ENCODE results near the gene YBX1. TPM values are rescaled to one million over a fixed set of nuclear protein-coding genes. Genes with fewer than 3 reads are reported as not detected.

YBX1 gene
- total and polyA plus RNA-seq, 2 of the 13 experiments (the other 11 are each of a cell fraction or from before 2014, with no cell fraction given): 339 to 628 TPM

DNA sequence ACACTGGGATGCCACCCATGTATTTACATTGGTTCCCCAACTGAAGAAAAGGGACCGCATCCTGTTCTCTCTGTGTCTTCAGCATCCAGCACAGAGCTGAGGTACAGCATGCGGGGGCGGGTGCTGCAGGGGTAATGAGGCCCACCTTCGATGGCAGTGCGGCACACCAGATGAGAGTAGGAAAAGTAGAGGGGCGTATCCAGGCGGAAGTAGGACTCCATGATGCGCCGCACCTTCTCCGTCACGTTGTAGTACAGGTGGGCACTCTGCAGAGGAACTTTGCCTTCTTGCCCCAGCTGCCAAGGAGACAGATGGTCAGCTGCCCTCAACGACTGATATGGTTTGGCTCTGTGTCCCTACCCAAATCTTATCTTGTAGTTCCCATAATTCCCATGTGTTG lies 67.8 kb downstream of the YBX1 start:
- FAIRE-seq (no peak), ATAC-seq (no peak), DNase-seq (ENCODE audit: low spot score) (no peak)
- ChIA-PET POLR2A (no interaction called here), CTCF (ENCODE audit: low intra/inter-chr PET ratio, low total read pairs) (no interaction called here)
- no TSS peak for BruUV-seq (replicated peaks)
- Histone ChIP-seq H3K27me3 (ENCODE audit: control insufficient read depth in 1 of 2, insufficient read depth in 2 of 2, low read length in 2 of 2) (no peaks in the 10 kb centered on the region), H3K27ac (ENCODE audit: extremely low read length, insufficient read depth, low read length) (no peak overlapping the region), H3K9ac (ENCODE audit: insufficient read depth, low read depth, low read length) (no peak overlapping the region), H4K20me1 (ENCODE audit: insufficient read depth, low read length) (no peaks in the 10 kb centered on the region), H3K9me3 (ENCODE audit: low read length) (no peaks in the 10 kb centered on the region), H3K36me3 (replicated peaks in 1 of 2; ENCODE audit: control insufficient read depth in 1 of 2, insufficient read depth in 2 of 2, low read length in 2 of 2) (peaks cover 37 to 77% of the 10 kb centered on the region in 2 experiments), H3K79me2 (ENCODE audit: insufficient read depth, low read length) (no peaks in the 10 kb centered on the region), H3K4me2 (ENCODE audit: low read depth, low read length) (no peak overlapping the region), H3K4me3 (replicated peaks in 1 of 3; ENCODE audit: insufficient read depth in 1 of 3, low read depth in 2 of 3, low read length in 3 of 3) (no peak overlapping the region), H3K4me1 (ENCODE audit: insufficient read depth, low read length) (peaks cover 19% of the 10 kb centered on the region), H2AFZ (ENCODE audit: low read length) (no peak overlapping the region)
- intact Hi-C loops (cut with micrococcal nuclease; ENCODE audit: unreplicated experiment): no loop called here
- in situ Hi-C loops (cut with HindIII; ENCODE audit: extremely low pct_ligation_motif_present, low pct_unique_long_range_greater_than_20kb): no loop called here
- WGBS (ENCODE audit: low lambda C conversion rate): 98% methylated on average over 12 of the region's 12 CpGs
- TF ChIP-seq RARG (CRISPR knock-in tag; IDR thresholded peaks at IDR 0.05; ENCODE audit: low read depth) (no peak), THAP11 (CRISPR knock-in tag; IDR thresholded peaks at IDR 0.05) (no peak), ZNF232 (CRISPR knock-in tag; IDR thresholded peaks at IDR 0.05; ENCODE audit: borderline replicate concordance) (no peak), BORCS8-MEF2B (CRISPR knock-in tag; IDR thresholded peaks at IDR 0.05) (no peak), MEIS1 (CRISPR knock-in tag; IDR thresholded peaks at IDR 0.05; ENCODE audit: borderline replicate concordance) (no peak), MEIS2 (CRISPR knock-in tag; IDR thresholded peaks at IDR 0.05) (no peak), ZNF780A (CRISPR knock-in tag; IDR thresholded peaks at IDR 0.05) (no peak), MZF1 (CRISPR knock-in tag; IDR thresholded peaks at IDR 0.05; ENCODE audit: borderline replicate concordance) (no peak), HNRNPH1 (optimal IDR thresholded peaks at IDR 0.05; ENCODE audit: low read depth, low read length) (no peak), ZNF644 (CRISPR knock-in tag; IDR thresholded peaks at IDR 0.05; ENCODE audit: low read depth) (no peak), ZSCAN22 (CRISPR knock-in tag; IDR thresholded peaks at IDR 0.05) (no peak)
- TF ChIP-seq, protein P1, sequence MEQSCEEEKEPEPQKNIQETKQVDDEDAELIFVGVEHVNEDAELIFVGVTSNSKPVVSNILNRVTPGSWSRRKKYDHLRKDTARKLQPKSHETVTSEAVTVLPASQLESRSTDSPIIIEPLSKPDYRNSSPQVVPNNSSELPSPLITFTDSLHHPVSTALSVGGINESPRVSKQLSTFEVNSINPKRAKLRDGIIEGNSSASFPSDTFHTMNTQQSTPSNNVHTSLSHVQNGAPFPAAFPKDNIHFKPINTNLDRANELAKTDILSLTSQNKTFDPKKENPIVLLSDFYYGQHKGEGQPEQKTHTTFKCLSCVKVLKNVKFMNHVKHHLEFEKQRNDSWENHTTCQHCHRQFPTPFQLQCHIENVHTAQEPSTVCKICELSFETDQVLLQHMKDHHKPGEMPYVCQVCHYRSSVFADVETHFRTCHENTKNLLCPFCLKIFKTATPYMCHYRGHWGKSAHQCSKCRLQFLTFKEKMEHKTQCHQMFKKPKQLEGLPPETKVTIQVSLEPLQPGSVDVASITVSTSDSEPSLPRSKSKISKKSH (CRISPR knock-in tag; IDR thresholded peaks at IDR 0.05; ENCODE audit: borderline replicate concordance): no peak
- TF ChIP-seq, protein P2, sequence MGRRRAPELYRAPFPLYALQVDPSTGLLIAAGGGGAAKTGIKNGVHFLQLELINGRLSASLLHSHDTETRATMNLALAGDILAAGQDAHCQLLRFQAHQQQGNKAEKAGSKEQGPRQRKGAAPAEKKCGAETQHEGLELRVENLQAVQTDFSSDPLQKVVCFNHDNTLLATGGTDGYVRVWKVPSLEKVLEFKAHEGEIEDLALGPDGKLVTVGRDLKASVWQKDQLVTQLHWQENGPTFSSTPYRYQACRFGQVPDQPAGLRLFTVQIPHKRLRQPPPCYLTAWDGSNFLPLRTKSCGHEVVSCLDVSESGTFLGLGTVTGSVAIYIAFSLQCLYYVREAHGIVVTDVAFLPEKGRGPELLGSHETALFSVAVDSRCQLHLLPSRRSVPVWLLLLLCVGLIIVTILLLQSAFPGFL (CRISPR knock-in tag; IDR thresholded peaks at IDR 0.05): no peak
- TF ChIP-seq, protein P3, sequence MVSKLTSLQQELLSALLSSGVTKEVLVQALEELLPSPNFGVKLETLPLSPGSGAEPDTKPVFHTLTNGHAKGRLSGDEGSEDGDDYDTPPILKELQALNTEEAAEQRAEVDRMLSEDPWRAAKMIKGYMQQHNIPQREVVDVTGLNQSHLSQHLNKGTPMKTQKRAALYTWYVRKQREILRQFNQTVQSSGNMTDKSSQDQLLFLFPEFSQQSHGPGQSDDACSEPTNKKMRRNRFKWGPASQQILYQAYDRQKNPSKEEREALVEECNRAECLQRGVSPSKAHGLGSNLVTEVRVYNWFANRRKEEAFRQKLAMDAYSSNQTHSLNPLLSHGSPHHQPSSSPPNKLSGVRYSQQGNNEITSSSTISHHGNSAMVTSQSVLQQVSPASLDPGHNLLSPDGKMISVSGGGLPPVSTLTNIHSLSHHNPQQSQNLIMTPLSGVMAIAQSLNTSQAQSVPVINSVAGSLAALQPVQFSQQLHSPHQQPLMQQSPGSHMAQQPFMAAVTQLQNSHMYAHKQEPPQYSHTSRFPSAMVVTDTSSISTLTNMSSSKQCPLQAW (CRISPR knock-in tag; IDR thresholded peaks at IDR 0.05): no peak
- TF ChIP-seq, protein P4, sequence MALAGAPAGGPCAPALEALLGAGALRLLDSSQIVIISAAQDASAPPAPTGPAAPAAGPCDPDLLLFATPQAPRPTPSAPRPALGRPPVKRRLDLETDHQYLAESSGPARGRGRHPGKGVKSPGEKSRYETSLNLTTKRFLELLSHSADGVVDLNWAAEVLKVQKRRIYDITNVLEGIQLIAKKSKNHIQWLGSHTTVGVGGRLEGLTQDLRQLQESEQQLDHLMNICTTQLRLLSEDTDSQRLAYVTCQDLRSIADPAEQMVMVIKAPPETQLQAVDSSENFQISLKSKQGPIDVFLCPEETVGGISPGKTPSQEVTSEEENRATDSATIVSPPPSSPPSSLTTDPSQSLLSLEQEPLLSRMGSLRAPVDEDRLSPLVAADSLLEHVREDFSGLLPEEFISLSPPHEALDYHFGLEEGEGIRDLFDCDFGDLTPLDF (CRISPR knock-in tag; IDR thresholded peaks at IDR 0.05): no peak
- TF ChIP-seq, protein P5, sequence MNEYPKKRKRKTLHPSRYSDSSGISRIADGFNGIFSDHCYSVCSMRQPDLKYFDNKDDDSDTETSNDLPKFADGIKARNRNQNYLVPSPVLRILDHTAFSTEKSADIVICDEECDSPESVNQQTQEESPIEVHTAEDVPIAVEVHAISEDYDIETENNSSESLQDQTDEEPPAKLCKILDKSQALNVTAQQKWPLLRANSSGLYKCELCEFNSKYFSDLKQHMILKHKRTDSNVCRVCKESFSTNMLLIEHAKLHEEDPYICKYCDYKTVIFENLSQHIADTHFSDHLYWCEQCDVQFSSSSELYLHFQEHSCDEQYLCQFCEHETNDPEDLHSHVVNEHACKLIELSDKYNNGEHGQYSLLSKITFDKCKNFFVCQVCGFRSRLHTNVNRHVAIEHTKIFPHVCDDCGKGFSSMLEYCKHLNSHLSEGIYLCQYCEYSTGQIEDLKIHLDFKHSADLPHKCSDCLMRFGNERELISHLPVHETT (CRISPR knock-in tag; conservative IDR thresholded peaks at IDR 0.05): no peak
- TF ChIP-seq, protein P6, sequence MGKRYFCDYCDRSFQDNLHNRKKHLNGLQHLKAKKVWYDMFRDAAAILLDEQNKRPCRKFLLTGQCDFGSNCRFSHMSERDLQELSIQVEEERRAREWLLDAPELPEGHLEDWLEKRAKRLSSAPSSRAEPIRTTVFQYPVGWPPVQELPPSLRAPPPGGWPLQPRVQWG (CRISPR knock-in tag; IDR thresholded peaks at IDR 0.05; ENCODE audit: borderline replicate concordance, low read depth): no peak

All from HepG2 (cell line).